Measurements from ENCODE around the gene CPAMD8. TPM values are rescaled to one million over a fixed set of nuclear protein-coding genes. Genes with fewer than 3 reads are reported as not detected.

The CPAMD8 gene
- total RNA-seq, 1 experiment from 2014 or later = 1.3 TPM

- intact Hi-C loops (cut with micrococcal nuclease) = no loop called here
- H3K27ac Mint-ChIP-seq (ENCODE audit: low read depth, unreplicated experiment) = no peak overlapping the region
- DNase-seq (ENCODE audit: unreplicated experiment) = no peak
- peaks cover 4% of the 10 kb centered on the region for H3K9me3 Mint-ChIP-seq (ENCODE audit: unreplicated experiment)
- TF ChIP-seq CTCF (IDR thresholded peaks at IDR 0.05; ENCODE audit: unreplicated experiment) = no peak
- H3K36me3 Mint-ChIP-seq (ENCODE audit: insufficient read depth, unreplicated experiment) = no peaks in the 10 kb centered on the region
- CTCF ChIA-PET = no interaction called here
- POLR2A ChIA-PET = no interaction called here
- H3K4me3 Mint-ChIP-seq (ENCODE audit: unreplicated experiment) = no peak overlapping the region
- peaks cover 25% of the 10 kb centered on the region for H3K27me3 Mint-ChIP-seq (ENCODE audit: insufficient read depth, unreplicated experiment)
- BruUV-seq (replicated peaks) = no TSS peak
- H3K4me1 Mint-ChIP-seq (ENCODE audit: insufficient read depth, unreplicated experiment) = no peaks in the 10 kb centered on the region
Observed at GRCh38 chr19:17005000-17005399, 21.6 kb downstream of the CPAMD8 start.

GRCh38 chr19:17004386-17004785 is 22.2 kb downstream of the CPAMD8 start:
- BruUV-seq (replicated peaks) = no TSS peak
- intact Hi-C loops (cut with micrococcal nuclease) = no loop called here

GRCh38 chr19:17002455-17002854 is 24.2 kb downstream of the CPAMD8 start:
- intact Hi-C loops (cut with micrococcal nuclease) = no loop called here
- ChIA-PET POLR2A (no interaction called here), CTCF (no interaction called here)
- peaks cover 21% of the 10 kb centered on the region for H3K27me3 Mint-ChIP-seq (ENCODE audit: insufficient read depth, unreplicated experiment)
- no peak overlapping the region for H3K4me3 Mint-ChIP-seq (ENCODE audit: unreplicated experiment)
- no TSS peak for BruUV-seq (replicated peaks)
- no peak overlapping the region for H3K27ac Mint-ChIP-seq (ENCODE audit: low read depth, unreplicated experiment)
- TF ChIP-seq CTCF (IDR thresholded peaks at IDR 0.05; ENCODE audit: unreplicated experiment) = no peak
- no peak for DNase-seq (ENCODE audit: unreplicated experiment)
- no peaks in the 10 kb centered on the region for H3K9me3 Mint-ChIP-seq (ENCODE audit: unreplicated experiment)
- H3K4me1 Mint-ChIP-seq (ENCODE audit: insufficient read depth, unreplicated experiment) = no peaks in the 10 kb centered on the region
- no peaks in the 10 kb centered on the region for H3K36me3 Mint-ChIP-seq (ENCODE audit: insufficient read depth, unreplicated experiment)

More at GRCh38 chr19:17004386-17004785, 22.2 kb downstream of the CPAMD8 start:
- no peak for DNase-seq (ENCODE audit: unreplicated experiment)
- Mint-ChIP-seq H3K4me1 (ENCODE audit: insufficient read depth, unreplicated experiment) (no peaks in the 10 kb centered on the region), H3K36me3 (ENCODE audit: insufficient read depth, unreplicated experiment) (no peaks in the 10 kb centered on the region), H3K27me3 (ENCODE audit: insufficient read depth, unreplicated experiment) (peaks cover 25% of the 10 kb centered on the region), H3K27ac (ENCODE audit: low read depth, unreplicated experiment) (no peak overlapping the region), H3K4me3 (ENCODE audit: unreplicated experiment) (no peak overlapping the region), H3K9me3 (ENCODE audit: unreplicated experiment) (no peaks in the 10 kb centered on the region)
- ChIA-PET POLR2A (no interaction called here), CTCF (no interaction called here)
- TF ChIP-seq CTCF (IDR thresholded peaks at IDR 0.05; ENCODE audit: unreplicated experiment) = no peak

- BruUV-seq (replicated peaks) = no TSS peak
- TF ChIP-seq CTCF (IDR thresholded peaks at IDR 0.05; ENCODE audit: unreplicated experiment) = no peak
- Mint-ChIP-seq H3K9me3 (ENCODE audit: unreplicated experiment) (no peaks in the 10 kb centered on the region), H3K27ac (ENCODE audit: low read depth, unreplicated experiment) (no peak overlapping the region), H3K27me3 (ENCODE audit: insufficient read depth, unreplicated experiment) (peaks cover 14% of the 10 kb centered on the region), H3K4me1 (ENCODE audit: insufficient read depth, unreplicated experiment) (no peaks in the 10 kb centered on the region), H3K4me3 (ENCODE audit: unreplicated experiment) (no peak overlapping the region), H3K36me3 (ENCODE audit: insufficient read depth, unreplicated experiment) (no peaks in the 10 kb centered on the region)
- ChIA-PET POLR2A (no interaction called here), CTCF (no interaction called here)
- intact Hi-C loops (cut with micrococcal nuclease) = no loop called here
- no peak for DNase-seq (ENCODE audit: unreplicated experiment)
Observed at GRCh38 chr19:17001603-17002183, 24.9 kb downstream of the CPAMD8 start.
